GM19035 (cell line): ENCODE results near the gene NAGS.
"Not testable (repeated sequence)": the region's sequence is repeated elsewhere in the genome, so short reads cannot be mapped to it uniquely, and the experiment has no call there.

ENCODE experiments used
- ATAC-seq: cut with Tn5 transposase; IDR thresholded peaks from one replicate; pipeline ENCODE4 v1.9.1; 2021; ENCODE audit not compliant: unreplicated experiment

NAGS gene

DNA sequence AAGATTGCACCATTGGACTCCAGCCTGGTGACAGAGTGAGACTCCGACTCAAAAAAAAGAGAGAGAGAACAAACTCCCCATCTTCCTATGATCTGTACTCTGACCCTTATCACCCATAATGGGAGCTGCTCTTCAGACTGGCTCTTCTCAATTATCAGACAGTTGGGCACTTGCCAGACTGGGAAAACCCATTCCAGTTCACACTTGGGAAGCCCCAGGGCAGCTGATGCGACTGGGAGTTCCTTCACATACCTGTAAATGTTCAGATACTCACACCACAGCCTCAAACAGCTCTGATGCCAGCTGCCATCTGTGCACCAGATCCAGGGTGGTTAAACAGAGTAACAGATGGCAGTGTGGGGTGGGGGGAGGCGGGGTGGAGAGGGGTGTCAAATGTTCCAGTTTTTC, 34.2 kb downstream of the NAGS start:
- no peak for ATAC-seq

DNA sequence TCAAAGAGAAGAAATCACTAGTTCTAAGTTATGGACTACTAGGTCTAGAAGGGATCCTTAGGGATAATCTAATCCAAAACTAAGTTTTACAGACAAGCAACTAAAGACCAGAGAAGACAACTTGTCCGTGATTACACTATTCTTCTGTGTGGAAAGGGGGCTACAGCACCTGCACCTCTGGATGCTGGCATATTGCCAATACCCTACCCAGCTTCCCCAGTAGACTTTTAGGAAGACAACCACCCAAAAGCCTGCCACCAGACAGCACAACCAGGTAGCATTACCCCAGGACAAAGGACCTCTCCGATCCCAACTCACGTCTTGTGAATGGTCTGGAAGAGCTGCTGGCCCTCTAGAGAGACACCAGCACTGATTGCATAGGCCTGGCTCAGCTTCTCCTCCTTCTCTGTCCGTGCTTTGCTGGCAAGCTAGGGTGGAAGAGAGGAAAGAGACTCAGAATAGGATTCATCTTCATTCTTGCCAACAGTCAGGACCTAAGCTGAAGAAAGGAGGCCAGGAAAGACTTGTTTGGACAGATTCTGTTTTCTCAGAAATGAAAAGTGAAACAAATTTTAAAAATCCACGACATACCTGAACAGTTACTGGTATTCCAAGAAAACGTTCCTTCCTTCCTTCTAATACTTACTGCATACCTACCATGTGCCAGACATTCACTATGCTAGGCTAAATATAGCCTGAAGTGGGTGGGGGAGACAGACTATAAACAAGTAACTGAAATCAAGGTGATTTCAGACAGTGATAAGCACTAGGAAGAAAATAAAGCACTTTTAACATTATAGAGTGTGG, 35.6 kb downstream of the NAGS start:
- ATAC-seq: no peak

DNA sequence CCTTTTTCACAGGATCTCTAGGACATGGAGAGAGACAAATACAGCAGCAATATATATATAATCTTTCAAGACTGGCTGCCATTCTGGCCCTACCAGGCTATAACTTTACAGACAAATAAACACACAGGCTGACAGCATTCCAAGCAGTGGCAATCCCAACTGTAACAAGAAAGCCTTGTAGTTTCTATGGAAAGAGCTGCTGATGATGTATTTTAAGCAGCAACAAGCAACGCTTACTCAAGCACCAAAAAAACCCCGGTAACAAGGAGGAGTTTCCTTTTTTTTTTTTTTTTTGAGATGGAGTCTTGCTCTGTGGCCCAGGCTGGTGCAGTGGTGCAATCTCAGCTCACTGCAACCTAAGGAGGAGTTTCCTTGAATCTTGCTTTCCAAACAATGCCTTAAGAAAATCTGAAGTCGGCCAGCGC, 38.9 kb downstream of the NAGS start:
- no peak for ATAC-seq

GRCh38 chr17:44044071-44044470, 39.6 kb downstream of the NAGS start:
- no peak for ATAC-seq

GRCh38 chr17:44045486-44045885, 41.1 kb downstream of the NAGS start:
- ATAC-seq: no peak

DNA sequence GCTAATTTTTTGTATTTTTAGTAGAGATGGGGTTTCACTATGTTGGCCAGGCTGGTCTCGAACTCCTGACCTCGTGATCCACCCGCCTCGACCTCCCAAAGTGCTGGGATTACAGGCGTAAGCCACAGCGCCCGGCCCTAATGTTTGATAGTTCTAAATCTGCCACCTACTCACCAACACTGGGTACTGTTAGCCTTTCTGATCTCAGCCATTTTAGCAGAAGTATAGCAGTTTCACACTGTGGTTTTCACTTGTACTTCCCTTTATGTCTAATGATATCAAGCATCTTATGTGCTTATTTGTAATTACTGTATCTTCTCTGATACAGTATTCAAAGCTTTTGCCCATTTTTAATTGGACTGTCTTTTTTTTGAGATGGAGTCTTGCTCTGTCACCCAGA, 42.5 kb downstream of the NAGS start:
- ATAC-seq: not testable (repeated sequence)

DNA sequence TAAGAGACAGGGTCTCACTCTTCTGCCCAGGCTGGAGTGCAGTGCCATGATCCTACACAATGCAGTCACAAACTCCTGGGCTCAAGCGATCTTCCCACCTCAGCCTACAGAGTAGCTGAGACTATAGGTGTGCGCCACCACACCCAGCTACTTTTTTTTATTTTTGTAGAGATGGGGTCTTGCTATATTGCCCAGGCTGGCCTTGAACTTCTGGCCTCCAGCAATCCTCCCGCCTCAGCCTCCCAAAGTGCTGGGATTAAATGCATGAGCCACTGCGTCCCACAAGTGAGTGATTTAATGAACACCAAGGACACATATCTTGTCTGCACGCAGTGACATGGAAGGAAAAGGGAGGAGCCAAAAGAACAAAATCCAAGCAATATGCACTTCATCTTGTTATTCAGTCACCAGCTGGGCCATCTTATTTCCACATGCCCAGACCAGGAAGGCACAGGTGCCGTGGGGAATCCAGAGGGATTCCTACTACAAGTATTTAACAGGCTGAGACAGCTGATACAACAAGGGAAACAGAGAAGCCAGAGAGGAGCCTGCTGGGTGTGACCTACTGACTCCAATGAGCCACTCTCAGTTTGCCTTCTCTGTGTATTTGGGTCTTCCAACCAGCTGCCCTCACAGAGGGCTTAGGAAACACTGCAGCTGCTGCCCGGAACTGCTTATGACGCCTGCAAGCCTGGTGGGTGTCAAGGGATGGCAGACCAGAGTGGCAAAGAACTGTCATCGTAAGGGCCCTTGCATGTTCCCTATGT, 45.1 kb downstream of the NAGS start:
- no peak for ATAC-seq

DNA sequence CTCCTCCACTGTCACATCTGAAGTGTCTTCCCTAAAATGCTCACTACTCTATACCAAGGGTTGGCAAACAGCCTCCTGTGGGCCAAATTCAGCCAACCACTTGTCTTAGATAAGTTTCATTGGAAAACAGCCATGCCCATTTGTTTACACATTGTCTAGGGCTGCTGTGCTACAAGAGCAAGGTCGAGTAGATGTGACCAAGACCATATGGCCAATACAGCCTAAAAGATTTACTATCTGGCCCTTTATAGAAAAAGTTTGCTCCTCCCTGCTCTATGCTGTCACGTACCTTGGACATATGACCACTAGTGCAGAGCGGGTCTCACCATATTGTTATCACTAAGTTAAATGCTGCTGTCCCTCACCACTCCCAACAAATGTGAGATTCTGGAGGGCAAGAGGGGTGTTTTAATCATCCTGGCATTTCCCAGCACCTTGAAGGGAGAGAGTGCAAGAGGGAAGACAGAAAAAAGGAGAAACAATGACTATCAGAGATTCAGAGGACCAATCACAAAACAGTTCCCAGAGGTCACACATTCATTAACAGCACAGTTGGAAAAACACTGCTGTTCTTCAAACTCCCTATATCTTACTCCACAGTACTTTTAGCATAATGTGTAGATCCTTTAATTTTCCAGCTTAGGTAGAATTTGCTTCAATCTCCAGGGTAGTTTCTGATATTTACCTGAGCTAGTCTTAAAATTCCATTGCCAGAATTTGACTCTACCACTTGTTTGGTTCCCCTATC, 48.9 kb downstream of the NAGS start:
- ATAC-seq: no peak
